Loucy (cell line): Measurements from ENCODE around the gene STAT4.

Source experiments
- H2AFZ ChIP-seq: fragments of 200-600 bp; sonication (generic); 2 replicates; pipeline ENCODE4 v1.6.0; 2016; ENCODE audit warnings: antibody characterized with exemption, mild to moderate bottlenecking, low read length, moderate library complexity
- H3F3A ChIP-seq: fragments of 200-600 bp; 2 replicates; pipeline ENCODE4 v1.6.0; 2016; ENCODE audit warnings: antibody characterized with exemption, low read depth, mild to moderate bottlenecking
- H3K27me3 ChIP-seq: fragments of 200-600 bp; sonication (generic); 2 replicates; pipeline ENCODE4 v1.6.1; 2014; ENCODE audit warnings: low read length, mild to moderate bottlenecking; ENCODE audit not compliant: insufficient read depth, poor library complexity, severe bottlenecking
- H3K36me3 ChIP-seq: fragments of 200-600 bp; sonication (generic); 2 replicates; pipeline ENCODE4 v1.6.1; 2016; ENCODE audit warnings: low read length; ENCODE audit not compliant: insufficient read depth
- H3K4me1 ChIP-seq: fragments of 200-600 bp; sonication (generic); 2 replicates; pipeline ENCODE4 v1.5.1; 2014; ENCODE audit warnings: low read length, mild to moderate bottlenecking; ENCODE audit not compliant: insufficient read depth, poor library complexity, severe bottlenecking
- H3K4me2 ChIP-seq: fragments of 200-600 bp; sonication (generic); 2 replicates; pipeline ENCODE4 v1.6.0; 2014; ENCODE audit warnings: antibody characterized with exemption, low read length, low read depth, mild to moderate bottlenecking; ENCODE audit not compliant: poor library complexity, severe bottlenecking
- H3K4me3 ChIP-seq: fragments of 200-600 bp; sonication (generic); 2 replicates; pipeline ENCODE4 v1.5.1; 2014; ENCODE audit warnings: low read length, mild to moderate bottlenecking, mixed read lengths; ENCODE audit not compliant: poor library complexity, severe bottlenecking
- H3K79me2 ChIP-seq: fragments of 200-600 bp; sonication (generic); 2 replicates; pipeline ENCODE4 v1.6.1; 2014; ENCODE audit warnings: low read length; ENCODE audit not compliant: insufficient read depth
- H3K9ac ChIP-seq: fragments of 200-600 bp; sonication (generic); 2 replicates; pipeline ENCODE4 v1.6.0; 2014; ENCODE audit warnings: mild to moderate bottlenecking, low read depth, low read length, moderate library complexity; ENCODE audit not compliant: poor library complexity, severe bottlenecking
- H3K9me2 ChIP-seq: fragments of 200-600 bp; sonication (generic); replicated peaks from 2 replicates; pipeline ENCODE4 v1.6.1; 2016; ENCODE audit warnings: low read depth, low read length, mixed read lengths
- H3K9me3 ChIP-seq: fragments of 200-600 bp; sonication (generic); 2 replicates; pipeline ENCODE4 v1.6.1; 2014; ENCODE audit warnings: mild to moderate bottlenecking, antibody characterized with exemption, low read length, low read depth; ENCODE audit not compliant: insufficient read depth
- H4K20me1 ChIP-seq: fragments of 200-600 bp; sonication (generic); 2 replicates; pipeline ENCODE4 v1.6.0; 2014; ENCODE audit warnings: antibody characterized with exemption, low read length, mild to moderate bottlenecking; ENCODE audit not compliant: insufficient read depth, poor library complexity, severe bottlenecking
- EZH2phosphoT487 ChIP-seq: fragments of 200-600 bp; IDR thresholded peaks from 2 replicates; pipeline ENCODE4 v1.6.1; 2018; ENCODE audit warnings: antibody characterized with exemption, mild to moderate bottlenecking, moderate library complexity, borderline replicate concordance
- TF ChIP-seq, protein P1 (sequence below): fragments of 200-600 bp; sonication (generic); conservative IDR thresholded peaks from 2 replicates; pipeline ENCODE4 v1.5.1; 2014; ENCODE audit warnings: mild to moderate bottlenecking, antibody characterized with exemption, low read length

Gene STAT4

GRCh38 chr2:191029280-191029950, 121.4 kb downstream of the STAT4 start:
- Histone ChIP-seq H3K9me3 (no peaks in the 10 kb centered on the region), H3K79me2 (no peaks in the 10 kb centered on the region), H3K9ac (no peak overlapping the region), H2AFZ (no peak overlapping the region), H3K27me3 (no peaks in the 10 kb centered on the region), H3K9me2 (no peaks in the 10 kb centered on the region), H3K36me3 (no peaks in the 10 kb centered on the region), H3F3A (no peaks in the 10 kb centered on the region), H3K4me3 (no peak overlapping the region), H4K20me1 (no peaks in the 10 kb centered on the region), H3K4me2 (no peak overlapping the region), H3K4me1 (peaks cover 11% of the 10 kb centered on the region)
- TF ChIP-seq, protein P1, sequence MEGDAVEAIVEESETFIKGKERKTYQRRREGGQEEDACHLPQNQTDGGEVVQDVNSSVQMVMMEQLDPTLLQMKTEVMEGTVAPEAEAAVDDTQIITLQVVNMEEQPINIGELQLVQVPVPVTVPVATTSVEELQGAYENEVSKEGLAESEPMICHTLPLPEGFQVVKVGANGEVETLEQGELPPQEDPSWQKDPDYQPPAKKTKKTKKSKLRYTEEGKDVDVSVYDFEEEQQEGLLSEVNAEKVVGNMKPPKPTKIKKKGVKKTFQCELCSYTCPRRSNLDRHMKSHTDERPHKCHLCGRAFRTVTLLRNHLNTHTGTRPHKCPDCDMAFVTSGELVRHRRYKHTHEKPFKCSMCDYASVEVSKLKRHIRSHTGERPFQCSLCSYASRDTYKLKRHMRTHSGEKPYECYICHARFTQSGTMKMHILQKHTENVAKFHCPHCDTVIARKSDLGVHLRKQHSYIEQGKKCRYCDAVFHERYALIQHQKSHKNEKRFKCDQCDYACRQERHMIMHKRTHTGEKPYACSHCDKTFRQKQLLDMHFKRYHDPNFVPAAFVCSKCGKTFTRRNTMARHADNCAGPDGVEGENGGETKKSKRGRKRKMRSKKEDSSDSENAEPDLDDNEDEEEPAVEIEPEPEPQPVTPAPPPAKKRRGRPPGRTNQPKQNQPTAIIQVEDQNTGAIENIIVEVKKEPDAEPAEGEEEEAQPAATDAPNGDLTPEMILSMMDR, result no peak
- no peak for TF ChIP-seq EZH2phosphoT487

DNA sequence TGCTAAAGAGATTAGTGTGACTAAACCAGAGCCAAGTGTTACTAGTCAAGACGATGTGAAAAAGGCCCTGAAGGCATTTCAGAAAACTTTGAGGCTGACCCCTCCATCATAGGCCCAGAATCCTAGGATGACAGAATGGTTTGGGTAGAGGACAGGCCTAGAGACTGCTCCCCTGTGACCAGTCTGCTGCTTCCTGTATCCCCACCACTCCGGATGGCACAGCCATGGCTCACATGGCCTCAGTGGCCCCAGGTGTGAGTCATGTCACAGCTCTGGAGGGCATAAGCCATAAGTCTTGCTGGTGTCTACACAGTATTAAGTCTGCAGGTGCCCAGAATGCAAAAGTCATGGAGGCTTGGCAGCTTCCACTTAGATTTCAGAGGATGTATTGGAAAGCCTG, 124.4 kb downstream of the STAT4 start:
- Histone ChIP-seq H2AFZ (no peak overlapping the region), H4K20me1 (no peaks in the 10 kb centered on the region), H3K4me3 (no peak overlapping the region), H3K9ac (no peak overlapping the region), H3K79me2 (peaks cover 7% of the 10 kb centered on the region; the same call in 1 of the 2 replicates), H3F3A (0 out of 2 replicates have a peak, but pooled peaks cover 2% of the 10 kb centered on the region), H3K27me3 (no peaks in the 10 kb centered on the region), H3K9me3 (no peaks in the 10 kb centered on the region), H3K9me2 (no peaks in the 10 kb centered on the region), H3K36me3 (no peaks in the 10 kb centered on the region), H3K4me2 (no peak overlapping the region), H3K4me1 (peaks cover 31% of the 10 kb centered on the region)
- TF ChIP-seq EZH2phosphoT487, result no peak
- TF ChIP-seq, protein P1, result no peak

DNA sequence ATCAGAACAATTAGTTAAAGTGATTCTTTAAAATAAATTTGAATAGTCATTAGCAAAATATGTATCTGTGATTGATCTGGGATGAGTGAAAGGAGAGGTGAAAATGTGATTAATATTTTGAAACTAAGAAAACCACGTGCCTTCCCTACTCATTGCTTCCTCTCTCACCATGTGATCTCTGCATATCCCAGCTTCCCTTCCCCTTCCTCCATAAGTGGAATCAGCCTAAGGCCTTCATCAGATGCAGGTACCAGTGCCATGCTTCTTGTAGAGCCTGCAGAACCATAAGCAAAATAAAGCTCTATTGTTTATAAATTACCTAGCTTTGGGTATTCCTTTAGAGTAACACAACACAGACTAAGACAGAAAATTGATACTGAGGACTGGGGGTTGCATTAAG, 125.7 kb downstream of the STAT4 start:
- H3K4me1 ChIP-seq, result peaks cover 36% of the 10 kb centered on the region
- no peak overlapping the region for H3K9ac ChIP-seq

More for the DNA sequence above, 125.7 kb downstream of the STAT4 start:
- H3K4me3 ChIP-seq, result no peak overlapping the region
- H2AFZ ChIP-seq, result no peak overlapping the region
- H3K27me3 ChIP-seq, result no peaks in the 10 kb centered on the region
- no peaks in the 10 kb centered on the region for H4K20me1 ChIP-seq
- H3K4me2 ChIP-seq, result no peak overlapping the region
- H3K79me2 ChIP-seq, result peaks cover 16% of the 10 kb centered on the region; the same call in 1 of the 2 replicates
- H3F3A ChIP-seq, result 0 out of 2 replicates have a peak, but pooled peaks cover 2% of the 10 kb centered on the region
- H3K9me3 ChIP-seq, result no peaks in the 10 kb centered on the region
- TF ChIP-seq, protein P1, result no peak
- TF ChIP-seq EZH2phosphoT487, result no peak
- no peaks in the 10 kb centered on the region for H3K9me2 ChIP-seq
- no peaks in the 10 kb centered on the region for H3K36me3 ChIP-seq
